Keratinocyte (primary cell): ENCODE measurements around the gene BCAR3.

ENCODE experiments used
- EZH2 ChIP-seq: IDR thresholded peaks from one replicate; pipeline ENCODE4 v1.6.1; 2012; ENCODE audit warnings: inconsistent platforms, mild to moderate bottlenecking, low read length, moderate library complexity
- TF ChIP-seq, protein P1 (sequence below), 3 experiments: IDR thresholded peaks in 1 of 3; conservative IDR thresholded peaks in 1 of 3; optimal IDR thresholded peaks in 1 of 3; 2 replicates in 2 of 3; 3 replicates in 1 of 3; pipeline versions ENCODE3 to v1.5.1; 2011; ENCODE audit warnings: low read length in 3 of 3, mild to moderate bottlenecking in 3 of 3, moderate library complexity in 2 of 3, control low read depth in 1 of 3, inconsistent platforms in 1 of 3; ENCODE audit not compliant: insufficient read depth in 2 of 3; ENCODE audit errors: extremely low read depth in 1 of 3

DNA sequence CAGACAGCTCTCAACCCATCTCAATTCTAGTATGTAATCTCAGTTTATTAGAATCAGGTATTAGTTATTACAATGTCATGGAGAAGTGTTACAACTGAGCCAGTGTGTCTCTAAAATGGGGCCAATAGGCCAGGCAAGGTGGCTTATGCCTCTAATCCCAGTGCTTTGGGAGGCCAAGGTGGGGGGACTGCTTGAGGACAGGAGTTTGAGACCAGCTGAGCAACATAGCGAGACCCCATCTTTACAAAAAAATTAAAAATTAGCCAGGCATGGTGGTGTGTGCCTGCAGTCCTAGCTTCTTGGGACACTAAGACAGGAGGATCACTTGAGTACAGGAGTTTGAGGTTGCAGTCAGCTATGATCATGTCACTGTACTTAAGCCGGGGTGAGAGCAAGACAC is 104.9 kb downstream of the BCAR3 start:
- TF ChIP-seq, protein P1, sequence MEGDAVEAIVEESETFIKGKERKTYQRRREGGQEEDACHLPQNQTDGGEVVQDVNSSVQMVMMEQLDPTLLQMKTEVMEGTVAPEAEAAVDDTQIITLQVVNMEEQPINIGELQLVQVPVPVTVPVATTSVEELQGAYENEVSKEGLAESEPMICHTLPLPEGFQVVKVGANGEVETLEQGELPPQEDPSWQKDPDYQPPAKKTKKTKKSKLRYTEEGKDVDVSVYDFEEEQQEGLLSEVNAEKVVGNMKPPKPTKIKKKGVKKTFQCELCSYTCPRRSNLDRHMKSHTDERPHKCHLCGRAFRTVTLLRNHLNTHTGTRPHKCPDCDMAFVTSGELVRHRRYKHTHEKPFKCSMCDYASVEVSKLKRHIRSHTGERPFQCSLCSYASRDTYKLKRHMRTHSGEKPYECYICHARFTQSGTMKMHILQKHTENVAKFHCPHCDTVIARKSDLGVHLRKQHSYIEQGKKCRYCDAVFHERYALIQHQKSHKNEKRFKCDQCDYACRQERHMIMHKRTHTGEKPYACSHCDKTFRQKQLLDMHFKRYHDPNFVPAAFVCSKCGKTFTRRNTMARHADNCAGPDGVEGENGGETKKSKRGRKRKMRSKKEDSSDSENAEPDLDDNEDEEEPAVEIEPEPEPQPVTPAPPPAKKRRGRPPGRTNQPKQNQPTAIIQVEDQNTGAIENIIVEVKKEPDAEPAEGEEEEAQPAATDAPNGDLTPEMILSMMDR (optimal IDR thresholded peaks at IDR 0.05 in 1 of 3, IDR thresholded peaks at IDR 0.05 in 1 of 3, conservative IDR thresholded peaks at IDR 0.05 in 1 of 3; ENCODE audit: extremely low read depth in 1 of 3, insufficient read depth in 2 of 3, low read length in 3 of 3), result no peak
- no peak for TF ChIP-seq EZH2
